ENCODE measurements around the gene BSN. TPM values are rescaled to one million over a fixed set of nuclear protein-coding genes. Genes with fewer than 3 reads are reported as not detected.

Gene BSN
- total and polyA plus RNA-seq, 2 of the 4 experiments (the other 2 are of a cell fraction) = under 0.01 to 0.03 TPM

- Histone ChIP-seq H3K27me3 (ENCODE audit: control insufficient read depth, insufficient read depth, low read length) (peaks cover 23% of the 10 kb centered on the region), H3K4me1 (ENCODE audit: control insufficient read depth, insufficient read depth, low read length) (peaks cover 3% of the 10 kb centered on the region; the same call in 1 of the 2 replicates), H2BK15ac (ENCODE audit: low read depth, low read length) (no peak overlapping the region), H2AK9ac (replicated peaks; ENCODE audit: low read depth, low read length, poor library complexity) (no peak overlapping the region), H3K9me3 (ENCODE audit: control insufficient read depth, insufficient read depth, low read length) (no peaks in the 10 kb centered on the region; the same call in 1 of the 2 replicates), H3K56ac (ENCODE audit: extremely low read depth, insufficient read depth, low read length) (no peak overlapping the region), H2BK120ac (ENCODE audit: low read depth, low read length) (no peak overlapping the region), H4K5ac (ENCODE audit: low read depth, low read length) (no peak overlapping the region), H3K4me2 (ENCODE audit: low read depth, low read length) (no peak overlapping the region), H3K23ac (ENCODE audit: low read depth, low read length) (no peak overlapping the region), H3K79me1 (ENCODE audit: low read depth in 1 of 2, low read length in 2 of 2) (no peaks in the 10 kb centered on the region), H2BK5ac (ENCODE audit: low read depth, low read length, poor library complexity, severe bottlenecking) (no peak overlapping the region), H4K20me1 (ENCODE audit: insufficient read depth, low read length) (no peaks in the 10 kb centered on the region), H3K27ac (ENCODE audit: insufficient read depth, low read length) (no peak overlapping the region), H3K18ac (ENCODE audit: low read depth, low read length) (no peak overlapping the region), H3K14ac (replicated peaks; ENCODE audit: low read depth, low read length) (no peak overlapping the region), H4K91ac (ENCODE audit: insufficient read depth, low read depth, low read length) (no peak overlapping the region), H2BK20ac (ENCODE audit: low read depth, low read length) (no peak overlapping the region), H3K36me3 (ENCODE audit: control insufficient read depth, insufficient read depth, low read length) (no peaks in the 10 kb centered on the region), H2AK5ac (ENCODE audit: low read depth, low read length) (no peak overlapping the region), H2AFZ (replicated peaks; ENCODE audit: low read length, poor library complexity) (no peak overlapping the region), H4K8ac (ENCODE audit: low read depth in 2 of 2, low read length in 2 of 2) (no peak overlapping the region), H3K9ac (ENCODE audit: low read depth, low read length) (no peak overlapping the region), H3K4ac (ENCODE audit: low read depth, low read length) (no peak overlapping the region), H3K9me1 (ENCODE audit: insufficient read depth, low read length) (no peaks in the 10 kb centered on the region), H3K4me3 (ENCODE audit: insufficient read depth, low read depth, low read length) (no peak overlapping the region)
- POLR2A ChIA-PET (ENCODE audit: unreplicated experiment) = no interaction called here
- no peak for TF ChIP-seq CHD1 (IDR thresholded peaks at IDR 0.05; ENCODE audit: low read depth, low read length)
- no peak for TF ChIP-seq MAZ (IDR thresholded peaks at IDR 0.05; ENCODE audit: borderline replicate concordance, low read depth, low read length)
- no peak for TF ChIP-seq RAD21 (IDR thresholded peaks at IDR 0.05; ENCODE audit: low read length)
- TF ChIP-seq BHLHE40 (IDR thresholded peaks at IDR 0.05; ENCODE audit: low read depth, low read length) = no peak
- TF ChIP-seq RCOR1 (IDR thresholded peaks at IDR 0.05; ENCODE audit: insufficient replicate concordance, low read length) = no peak
- TF ChIP-seq CEBPB (IDR thresholded peaks at IDR 0.05; ENCODE audit: low read depth, low read length) = no peak
- no peak for TF ChIP-seq MXI1 (IDR thresholded peaks at IDR 0.05; ENCODE audit: borderline replicate concordance, low read depth, low read length)
- TF ChIP-seq MAFK (IDR thresholded peaks at IDR 0.05; ENCODE audit: low read depth, low read length) = no peak
- no peak for TF ChIP-seq FOS (IDR thresholded peaks at IDR 0.05; ENCODE audit: low read depth, low read length)
- TF ChIP-seq RFX5 (IDR thresholded peaks at IDR 0.05; ENCODE audit: low read depth, low read length) = no peak
- no peak for TF ChIP-seq POLR2A (IDR thresholded peaks at IDR 0.05; ENCODE audit: low read depth, low read length)
- no CpG with 5 or more reads among the region's 7 CpGs for WGBS, 2 experiments (ENCODE audit: extremely low coverage in 2 of 2, insufficient read length in 1 of 2)
- no TSS peak for BruUV-seq (replicated peaks)
- in situ Hi-C loops (cut with MboI; ENCODE audit: low sequenced_read_pairs) (no loop called here), intact Hi-C loops (cut with micrococcal nuclease) (no loop called here), dilution Hi-C loops (cut with HindIII; ENCODE audit: low sequenced_read_pairs, unreplicated experiment) (no loop called here)
- DNase-seq = no peak
- ATAC-seq (ENCODE audit: low read depth) = no peak
- CTCF ChIA-PET = no interaction called here
These were observed 82.8 kb downstream of the BSN start for GRCh38 chr3:49636883-49637609.

All from IMR-90 (cell line).